Thyroid gland (tissue), 4 donors: ENCODE data around the gene DHRS11.

Experiments
- CTCF ChIP-seq, 6 experiments: fragments of 200-600 bp in 3 of 6; fragments of 450-650 bp in 3 of 6; sonication (generic) in 3 of 6; IDR thresholded peaks; one replicate each; pipeline ENCODE4 v1.5.1; 2016 to 2019; ENCODE audit warnings: antibody characterized with exemption in 6 of 6, mild to moderate bottlenecking in 2 of 6, inconsistent platforms in 1 of 6, moderate library complexity in 1 of 6
- POLR2A ChIP-seq, 2 donors: fragments of 450-650 bp; IDR thresholded peaks; one replicate each; pipeline ENCODE4 v1.6.1; 2017; ENCODE audit warnings: antibody characterized with exemption in 2 of 2, mild to moderate bottlenecking in 2 of 2, moderate library complexity in 1 of 2

DNA sequence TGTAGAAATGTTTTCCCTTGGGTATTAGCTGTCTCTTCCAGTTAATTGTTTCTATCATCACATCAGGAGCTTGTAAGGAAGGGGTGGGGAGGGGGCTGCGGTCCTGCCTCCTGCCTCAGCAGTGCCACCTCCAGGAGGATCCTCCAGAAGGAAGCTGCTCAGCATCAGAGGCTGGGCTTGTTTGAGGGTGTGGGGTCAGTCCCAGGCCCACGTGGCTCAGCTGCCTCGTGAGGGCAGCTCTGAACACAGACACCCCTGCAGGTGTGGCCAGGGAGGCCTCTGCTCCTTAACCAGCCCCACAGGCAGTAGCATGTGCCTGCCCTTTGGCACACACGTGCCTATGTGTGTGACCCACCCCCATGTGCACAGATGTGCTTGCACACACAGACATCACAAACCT is 56.0 kb downstream of the DHRS11 start:
- TF ChIP-seq CTCF (IDR thresholded peaks at IDR 0.05), result no peak
- no peak for TF ChIP-seq POLR2A (IDR thresholded peaks at IDR 0.05)
